Activated gamma-delta T cell (primary cell): ENCODE measurements around the gene PTPRF.

ENCODE experiments used
- DNase-seq: peaks from one replicate; lab custom pipeline; 2025; lab: John Stamatoyannopoulos, UW

PTPRF gene

DNA sequence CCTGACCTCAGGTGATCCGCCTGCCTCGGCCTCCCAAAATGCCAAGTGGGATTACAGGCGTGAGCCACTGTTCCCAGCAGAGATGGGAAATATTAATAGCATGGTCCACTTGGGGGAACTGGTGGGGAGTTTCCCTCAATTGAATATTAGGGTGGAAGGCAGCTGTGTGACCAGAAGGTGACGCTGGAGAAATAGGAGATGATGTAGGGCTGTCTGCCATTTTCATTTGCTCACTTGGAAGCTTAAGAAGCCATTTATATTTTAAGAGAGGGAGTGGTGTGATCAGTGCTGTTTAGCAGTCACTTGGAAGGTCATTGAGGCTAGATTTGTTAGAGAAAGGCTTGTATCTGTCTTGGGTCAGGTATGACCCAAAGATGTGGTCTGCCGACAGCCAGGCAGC, 139.2 kb downstream of the PTPRF start:
- no peak for DNase-seq

- DNase-seq, result no peak
Measured at GRCh38 chr1:43671193-43671592, 140.5 kb downstream of the PTPRF start.

- DNase-seq, result no peak
Measured at GRCh38 chr1:43671626-43672330, 141.1 kb downstream of the PTPRF start.

DNA sequence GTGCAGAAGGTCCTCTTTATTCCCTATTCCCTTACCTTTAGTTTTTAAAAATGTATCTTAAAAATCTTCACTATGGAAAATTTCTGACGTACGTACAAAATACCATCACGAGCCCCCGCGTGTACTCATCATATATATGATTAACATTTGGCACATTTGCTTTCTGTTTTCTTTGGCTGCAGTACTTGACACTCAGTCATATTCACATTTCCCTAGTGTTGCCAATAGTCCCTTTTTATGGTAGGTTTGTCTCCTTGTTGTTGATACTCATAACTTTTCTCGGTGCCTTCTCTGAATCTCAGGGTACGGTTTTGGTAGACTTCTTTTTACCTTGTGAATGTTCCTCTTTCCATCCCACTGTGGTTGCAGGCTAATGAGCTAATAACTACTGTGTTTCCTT, 142.6 kb downstream of the PTPRF start:
- DNase-seq, result no peak
